Adrenal gland (tissue), 12 donors: ENCODE data around the gene PRELP. TPM values are rescaled to one million over a fixed set of nuclear protein-coding genes. Genes with fewer than 3 reads are reported as not detected.
"Not testable (repeated sequence)": the region's sequence is repeated elsewhere in the genome, so short reads cannot be mapped to it uniquely, and the experiment has no call there.

Experiments
- DNase-seq, 7 donors: peaks; one replicate each; pipeline ENCODE4 v3.0.0-alpha.2; 2019 to 2020
- H3K27ac ChIP-seq, 5 donors: fragments of 200-600 bp; sonication (generic) in 4 of 5; 1 replicate in 3 of 5; 2 replicates in 2 of 5; pipeline versions ENCODE4 v1.5.1 to v1.8.0; 2016 to 2020; ENCODE audit warnings: mild to moderate bottlenecking in 1 of 5
- H3K27me3 ChIP-seq: fragments of 200-600 bp; 2 replicates; pipeline ENCODE4 v1.8.0; 2021
- H3K36me3 ChIP-seq, 2 donors: fragments of 200-600 bp; replicated peaks in 1 of 2; 1 replicate in 1 of 2; 2 replicates in 1 of 2; pipeline versions ENCODE4 v1.5.1 to v1.8.0; 2018 to 2022
- H3K4me1 ChIP-seq, 2 donors: fragments of 200-600 bp; replicated peaks in 1 of 2; 1 replicate in 1 of 2; 2 replicates in 1 of 2; pipeline versions ENCODE4 v1.5.1 to v1.8.0; 2018 to 2021
- H3K4me3 ChIP-seq, 4 donors: fragments of 200-600 bp; sonication (generic) in 3 of 4; one replicate each; pipeline ENCODE4 v1.5.1; 2016 to 2018
- H3K9me3 ChIP-seq, 3 donors: fragments of 200-600 bp; sonication (generic) in 1 of 3; replicated peaks in 1 of 3; 1 replicate in 2 of 3; 2 replicates in 1 of 3; pipeline versions ENCODE4 v1.5.1 to v1.8.0; 2016 to 2021
- POLR2A ChIP-seq, 2 donors: fragments of 450-650 bp; IDR thresholded peaks; one replicate each; pipeline ENCODE4 v1.6.1; 2017; ENCODE audit warnings: antibody characterized with exemption in 2 of 2, mild to moderate bottlenecking in 2 of 2, moderate library complexity in 1 of 2
- WGBS, 4 donors: extraction: QIAGEN DNeasy Blood & Tissue Kit in 2 of 4; methylation state at CpG; one replicate each; pipeline versions ENCODE4 v1.1.5 to v1.1.7; 2013 to 2017; 5-methylcytosine and 5-hydroxymethylcytosine counted together
- intact Hi-C, 2 donors: fragments of 100-400 bp; cut with DNase I; formaldehyde crosslinking; loops; one replicate each; pipeline versions ENCODE4 v1.14.1 to v1.15.0; 2022 to 2023
- polyA plus RNA-seq, 3 donors: library from polyadenylated mRNA; stranded (reverse); fragments of 200-250 nt in 2 of 3; fragments of 350-450 nt in 1 of 3; fragmentation: Illumina TruSeq in 1 of 3; extraction: RNeasy Lipid Tissue Mini Kit (QIAGEN cat#74804) in 1 of 3; gene quantifications; one replicate each; pipeline ENCODE4 v1.2.3, GENCODE V29; 2013 to 2014
- total RNA-seq, 9 donors: library from RNA; depleted of rRNA in 4 of 9; stranded (reverse); fragments of >200 nt in 4 of 9; fragments of 120-200 nt in 1 of 9; fragmentation: NEBNext Ultra II Directional in 1 of 9; extraction: Animal tissue kit (Norgen Biotek cat#: 25700) in 1 of 9; gene quantifications; one replicate each; pipeline versions ENCODE4 v1.1.0 to v1.2.4, GENCODE V29; 2013 to 2023
- TF ChIP-seq, protein P1 (sequence below), 6 experiments: fragments of 450-650 bp in 4 of 6; fragments of 200-600 bp in 2 of 6; sonication (generic) in 1 of 6; IDR thresholded peaks; 1 replicate in 5 of 6; 2 replicates in 1 of 6; pipeline versions ENCODE4 v1.5.1 to v1.8.0; 2016 to 2021; ENCODE audit warnings: antibody characterized with exemption in 6 of 6, mild to moderate bottlenecking in 2 of 6, moderate library complexity in 1 of 6
- donor health status: healthy with polysubstance abuse.
- donor health status: Bipolar disorder and iron deficiency.
- donor health status: DM: yes; HTN: yes; CAD: no.
- donor health status: DM: no; HTN: no; CAD: no.
- donor health status: DM: no; HTN: no; CAD: no.
- donor health status: DM: yes; HTN: yes; CAD: no.

Gene PRELP
- total and polyA plus RNA-seq, 12 donors, result 0.61 to 29.4 (median 13.6) TPM

DNA sequence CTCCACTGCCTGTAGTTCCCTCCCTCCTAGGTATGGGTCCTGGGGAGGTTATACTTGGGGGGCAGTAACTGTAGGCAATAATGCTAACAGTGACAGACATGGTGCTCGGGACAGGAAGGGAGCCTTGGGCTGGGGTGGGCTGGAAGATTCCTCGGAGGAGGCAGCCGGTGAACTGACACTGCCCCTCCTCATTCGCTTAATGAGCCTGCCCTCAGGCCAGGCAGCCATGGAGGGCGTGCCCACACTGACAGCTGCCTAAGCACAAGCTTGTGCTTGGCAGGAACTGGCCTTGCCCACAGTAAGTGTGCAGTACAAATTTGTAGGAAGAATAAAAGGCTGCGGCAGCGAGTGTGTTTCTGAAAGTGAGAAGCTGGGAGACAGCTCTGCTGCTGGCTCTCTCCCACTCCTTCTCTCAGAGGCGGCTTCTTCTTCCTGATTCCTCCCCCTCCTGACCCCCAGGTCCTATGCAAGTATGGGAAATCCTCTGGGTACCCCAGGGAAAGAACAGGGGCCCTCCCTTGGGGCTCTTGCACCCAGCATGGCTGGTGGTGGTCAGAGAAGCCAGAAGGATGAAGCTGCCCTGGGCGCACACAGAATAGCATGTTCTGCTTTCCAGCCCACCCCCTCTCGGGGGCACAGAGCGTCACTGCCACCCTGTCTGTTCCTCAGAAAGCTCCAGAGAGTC lies 42.0 kb downstream of the PRELP start:
- intact Hi-C loops, result loop anchor here in 1 of 2 donors (10.0 kb wide), 1 partner anchor 87 kb away; no protein-coding TSS in a partner anchor
- Histone ChIP-seq H3K9me3 (no peaks in the 10 kb centered on the region), H3K27me3 (no peaks in the 10 kb centered on the region), H3K4me1 (peaks cover 15 to 24% of the 10 kb centered on the region in 2 donors), H3K36me3 (no peaks in the 10 kb centered on the region), H3K4me3 (no peak overlapping the region), H3K27ac (no peak overlapping the region)
- DNase-seq, result no peak
- TF ChIP-seq, protein P1, sequence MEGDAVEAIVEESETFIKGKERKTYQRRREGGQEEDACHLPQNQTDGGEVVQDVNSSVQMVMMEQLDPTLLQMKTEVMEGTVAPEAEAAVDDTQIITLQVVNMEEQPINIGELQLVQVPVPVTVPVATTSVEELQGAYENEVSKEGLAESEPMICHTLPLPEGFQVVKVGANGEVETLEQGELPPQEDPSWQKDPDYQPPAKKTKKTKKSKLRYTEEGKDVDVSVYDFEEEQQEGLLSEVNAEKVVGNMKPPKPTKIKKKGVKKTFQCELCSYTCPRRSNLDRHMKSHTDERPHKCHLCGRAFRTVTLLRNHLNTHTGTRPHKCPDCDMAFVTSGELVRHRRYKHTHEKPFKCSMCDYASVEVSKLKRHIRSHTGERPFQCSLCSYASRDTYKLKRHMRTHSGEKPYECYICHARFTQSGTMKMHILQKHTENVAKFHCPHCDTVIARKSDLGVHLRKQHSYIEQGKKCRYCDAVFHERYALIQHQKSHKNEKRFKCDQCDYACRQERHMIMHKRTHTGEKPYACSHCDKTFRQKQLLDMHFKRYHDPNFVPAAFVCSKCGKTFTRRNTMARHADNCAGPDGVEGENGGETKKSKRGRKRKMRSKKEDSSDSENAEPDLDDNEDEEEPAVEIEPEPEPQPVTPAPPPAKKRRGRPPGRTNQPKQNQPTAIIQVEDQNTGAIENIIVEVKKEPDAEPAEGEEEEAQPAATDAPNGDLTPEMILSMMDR (IDR thresholded peaks at IDR 0.05), result no peak
- TF ChIP-seq POLR2A (IDR thresholded peaks at IDR 0.05), result no peak
- 86 to 91% (median 88%) methylated on average over 5 to 11 of the region's 11 CpGs for WGBS, 4 donors

DNA sequence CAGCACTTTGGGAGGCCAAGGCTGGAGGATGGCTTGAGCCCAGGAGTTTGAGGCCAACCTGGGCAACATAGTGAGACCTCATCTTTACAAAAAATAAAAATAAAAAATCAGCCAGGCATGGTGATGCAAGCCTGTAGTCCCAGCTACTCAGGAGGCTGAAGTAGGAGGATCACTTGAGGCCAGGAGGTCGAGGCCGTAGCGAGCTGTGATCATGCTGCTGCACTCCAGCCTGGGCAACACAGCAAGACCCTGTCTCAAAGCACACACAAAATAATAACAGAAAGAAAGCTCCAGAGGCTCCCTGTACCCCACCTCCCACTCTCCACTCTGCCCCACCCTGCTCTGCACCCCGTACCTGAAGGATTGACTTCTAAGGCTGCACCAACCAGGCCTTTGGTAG lies 42.5 kb downstream of the PRELP start:
- H3K36me3 ChIP-seq, H3K9me3 ChIP-seq, H3K4me3 ChIP-seq, DNase-seq, H3K27ac ChIP-seq, H3K27me3 ChIP-seq: not testable (repeated sequence)
- WGBS, 4 donors, result 85 to 100% (median 97%) methylated on average over 3 to 4 of the region's 4 CpGs
- intact Hi-C loops, result loop anchor here in 1 of 2 donors (10.0 kb wide), 1 partner anchor 87 kb away; no protein-coding TSS in a partner anchor
- H3K4me1 ChIP-seq, result peaks cover 9 to 18% of the 10 kb centered on the region in 2 donors

DNA sequence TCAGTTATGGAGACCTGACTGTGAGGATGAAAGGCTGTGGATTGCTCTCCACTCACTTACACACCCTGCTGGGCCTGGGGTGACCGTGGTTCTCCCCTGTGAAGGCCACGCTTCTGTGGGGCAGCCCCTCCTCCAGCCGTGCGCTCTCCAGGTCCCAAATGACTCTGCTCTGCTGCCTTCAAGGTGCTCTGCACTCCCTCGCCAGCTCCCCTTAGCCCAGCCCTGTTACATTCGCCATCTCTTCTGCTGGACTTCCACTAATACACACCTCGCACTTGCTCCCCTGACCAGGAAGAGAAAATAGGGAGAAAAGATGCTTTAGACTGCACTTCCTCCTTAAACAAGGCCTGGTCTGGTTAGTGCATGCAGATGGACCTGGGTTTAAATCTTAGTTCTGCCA lies 42.9 kb downstream of the PRELP start:
- no peak for DNase-seq
- Histone ChIP-seq H3K4me1 (peaks cover 7 to 14% of the 10 kb centered on the region in 2 donors), H3K27ac (no peak overlapping the region), H3K9me3 (no peaks in the 10 kb centered on the region), H3K4me3 (no peak overlapping the region), H3K27me3 (no peaks in the 10 kb centered on the region), H3K36me3 (no peaks in the 10 kb centered on the region)
- intact Hi-C loops, result loop anchor here in 1 of 2 donors (10.0 kb wide), 1 partner anchor 86 kb away; no protein-coding TSS in a partner anchor
- no peak for TF ChIP-seq POLR2A (IDR thresholded peaks at IDR 0.05)
- TF ChIP-seq, protein P1 (IDR thresholded peaks at IDR 0.05), result no peak
- 91 to 97% (median 94%) methylated on average over 7 of the region's 7 CpGs for WGBS, 4 donors

DNA sequence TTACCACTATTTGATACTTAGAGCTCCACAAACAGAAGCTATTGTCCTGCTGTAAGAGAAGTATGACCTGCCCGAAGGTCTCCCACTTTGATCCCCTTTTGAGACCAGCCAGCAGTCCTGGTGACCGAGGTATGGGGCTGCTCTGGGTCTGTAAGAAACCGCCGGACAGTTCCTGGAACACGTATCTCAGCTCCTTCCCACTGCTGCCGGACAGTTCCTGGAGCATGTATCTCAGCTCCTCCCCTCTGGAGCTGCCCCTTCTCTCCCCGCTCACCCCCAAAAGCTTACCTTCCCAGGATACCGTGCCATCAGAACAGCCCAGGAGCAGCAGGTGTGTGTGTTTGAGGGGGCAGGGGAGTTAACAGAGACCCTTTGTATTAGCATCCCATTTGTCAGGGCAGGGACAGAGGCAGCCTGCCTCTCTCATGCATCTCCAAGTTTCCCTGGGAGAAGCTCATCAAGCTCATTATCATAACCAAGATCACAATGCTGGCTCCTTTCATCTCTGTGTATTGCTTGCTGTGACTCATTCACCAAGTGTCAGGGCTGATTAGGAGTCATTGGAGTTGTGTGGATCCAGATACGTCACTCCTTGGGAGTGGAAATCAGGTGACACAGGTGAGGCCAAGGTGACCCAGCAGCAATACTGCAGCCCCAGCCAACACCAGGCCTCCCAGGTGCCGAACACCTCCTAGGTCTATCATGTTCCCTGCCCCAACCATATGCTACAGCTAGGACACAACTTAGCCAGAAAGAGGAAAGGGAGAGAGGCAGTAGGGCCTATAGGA lies 43.6 kb downstream of the PRELP start:
- no peaks in the 10 kb centered on the region for H3K9me3 ChIP-seq
- WGBS, 4 donors, result 79 to 92% (median 88%) methylated on average over 7 to 10 of the region's 10 CpGs
- no peak for DNase-seq
- no peaks in the 10 kb centered on the region for H3K36me3 ChIP-seq
- H3K27me3 ChIP-seq, result no peaks in the 10 kb centered on the region
- H3K4me3 ChIP-seq, result no peak overlapping the region
- no peak overlapping the region for H3K27ac ChIP-seq
- H3K4me1 ChIP-seq, result peaks cover 7 to 11% of the 10 kb centered on the region in 2 donors
- no peak for TF ChIP-seq POLR2A (IDR thresholded peaks at IDR 0.05)
- TF ChIP-seq, protein P1 (IDR thresholded peaks at IDR 0.05), result no peak
- intact Hi-C loops, result loop anchor here in 1 of 2 donors (10.0 kb wide), 1 partner anchor 86 kb away; no protein-coding TSS in a partner anchor
